Measurements from ENCODE around the gene WDR81. TPM values are rescaled to one million over a fixed set of nuclear protein-coding genes. Genes with fewer than 3 reads are reported as not detected.
A peak's percentile ranks its signal among the peaks of the same experiment; 100 is the strongest.
"Not testable (repeated sequence)": the region's sequence is repeated elsewhere in the genome, so short reads cannot be mapped to it uniquely, and the experiment has no call there.

Gene WDR81
- total RNA-seq, 1 donor from 2014 or later = 49.9 TPM

DNA sequence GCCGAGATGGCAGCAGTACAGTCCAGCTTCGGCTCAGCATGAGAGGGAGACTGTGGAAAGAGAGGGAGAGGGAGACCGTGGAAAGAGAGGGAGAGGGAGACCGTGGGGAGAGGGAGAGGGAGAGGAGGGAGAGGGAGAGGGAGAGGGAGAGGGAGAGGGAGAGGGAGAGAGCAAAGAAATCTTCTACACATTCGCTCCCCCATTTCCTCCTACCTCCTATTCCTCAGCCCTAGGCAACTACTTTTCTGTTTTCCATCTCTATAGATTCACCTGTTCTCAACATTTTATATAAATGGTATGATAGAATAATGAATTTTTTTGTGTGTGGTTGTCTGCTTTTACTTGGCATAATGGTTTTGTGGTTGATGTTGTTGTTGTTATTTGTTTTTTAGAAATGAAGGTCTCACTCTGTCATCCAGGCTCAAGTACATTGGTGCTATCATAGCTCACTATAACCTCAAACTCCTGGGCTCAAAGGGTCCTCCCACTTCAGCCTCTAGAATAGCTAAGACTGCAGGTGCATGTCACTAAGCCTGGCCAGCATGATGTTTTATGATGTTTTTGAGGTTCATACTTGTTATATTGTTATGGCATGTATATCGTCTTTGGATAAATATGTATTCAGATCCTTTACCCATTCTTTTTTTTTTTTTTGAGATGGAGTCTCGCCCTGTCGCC lies 33.8 kb upstream of the WDR81 start:
- no peak for ATAC-seq
- Histone ChIP-seq H3K4me3 (no peak overlapping the region), H3K4me1 (no peaks in the 10 kb centered on the region), H3K27me3 (ENCODE audit: low read depth) (no peaks in the 10 kb centered on the region), H3K9me3 (no peaks in the 10 kb centered on the region), H3K36me3 (no peaks in the 10 kb centered on the region), H3K27ac (no peak overlapping the region)
- no peak for DNase-seq
- TF ChIP-seq, protein P1, sequence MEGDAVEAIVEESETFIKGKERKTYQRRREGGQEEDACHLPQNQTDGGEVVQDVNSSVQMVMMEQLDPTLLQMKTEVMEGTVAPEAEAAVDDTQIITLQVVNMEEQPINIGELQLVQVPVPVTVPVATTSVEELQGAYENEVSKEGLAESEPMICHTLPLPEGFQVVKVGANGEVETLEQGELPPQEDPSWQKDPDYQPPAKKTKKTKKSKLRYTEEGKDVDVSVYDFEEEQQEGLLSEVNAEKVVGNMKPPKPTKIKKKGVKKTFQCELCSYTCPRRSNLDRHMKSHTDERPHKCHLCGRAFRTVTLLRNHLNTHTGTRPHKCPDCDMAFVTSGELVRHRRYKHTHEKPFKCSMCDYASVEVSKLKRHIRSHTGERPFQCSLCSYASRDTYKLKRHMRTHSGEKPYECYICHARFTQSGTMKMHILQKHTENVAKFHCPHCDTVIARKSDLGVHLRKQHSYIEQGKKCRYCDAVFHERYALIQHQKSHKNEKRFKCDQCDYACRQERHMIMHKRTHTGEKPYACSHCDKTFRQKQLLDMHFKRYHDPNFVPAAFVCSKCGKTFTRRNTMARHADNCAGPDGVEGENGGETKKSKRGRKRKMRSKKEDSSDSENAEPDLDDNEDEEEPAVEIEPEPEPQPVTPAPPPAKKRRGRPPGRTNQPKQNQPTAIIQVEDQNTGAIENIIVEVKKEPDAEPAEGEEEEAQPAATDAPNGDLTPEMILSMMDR (IDR thresholded peaks at IDR 0.05) = no peak
- intact Hi-C loops (cut with DNase I) = no loop called here

GRCh38 chr17:1693339-1693738 lies 31.2 kb upstream of the WDR81 start:
- TF ChIP-seq, protein P1 (IDR thresholded peaks at IDR 0.05) = no peak
- no peak overlapping the region for H3K27ac ChIP-seq
- no peaks in the 10 kb centered on the region for H3K9me3 ChIP-seq
- DNase-seq (no peak), ATAC-seq (no peak)
- no peak overlapping the region for H3K4me3 ChIP-seq
- intact Hi-C loops (cut with DNase I) = no loop called here
- H3K36me3 ChIP-seq = no peaks in the 10 kb centered on the region
- H3K27me3 ChIP-seq (ENCODE audit: low read depth) = no peaks in the 10 kb centered on the region
- H3K4me1 ChIP-seq = no peaks in the 10 kb centered on the region

DNA sequence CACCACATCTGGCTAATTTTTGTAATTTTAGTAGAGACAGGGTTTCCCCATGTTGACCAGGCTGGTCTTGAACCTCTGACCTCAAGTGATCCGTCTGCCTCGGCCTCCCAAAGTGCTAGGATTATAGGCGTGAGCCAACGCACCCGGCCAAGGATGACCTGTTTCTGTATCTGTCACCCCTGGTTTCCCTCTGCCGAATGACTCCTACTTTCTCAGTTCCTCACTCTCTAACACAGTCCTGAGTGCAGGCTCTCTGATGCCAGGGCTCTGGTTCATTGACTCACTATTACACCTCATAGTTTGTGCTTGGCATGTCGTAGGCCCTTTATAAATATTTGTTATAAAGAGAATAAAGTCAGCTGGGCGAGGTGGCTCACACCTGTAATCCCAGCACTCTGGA lies 29.1 kb upstream of the WDR81 start:
- Histone ChIP-seq H3K4me3 (no peak overlapping the region), H3K27ac (no peak overlapping the region), H3K9me3 (no peaks in the 10 kb centered on the region), H3K36me3 (no peaks in the 10 kb centered on the region), H3K4me1 (no peaks in the 10 kb centered on the region), H3K27me3 (ENCODE audit: low read depth) (no peaks in the 10 kb centered on the region)
- ATAC-seq (no peak), DNase-seq (no peak)
- TF ChIP-seq, protein P1 (IDR thresholded peaks at IDR 0.05) = no peak
- intact Hi-C loops (cut with DNase I) = no loop called here

DNA sequence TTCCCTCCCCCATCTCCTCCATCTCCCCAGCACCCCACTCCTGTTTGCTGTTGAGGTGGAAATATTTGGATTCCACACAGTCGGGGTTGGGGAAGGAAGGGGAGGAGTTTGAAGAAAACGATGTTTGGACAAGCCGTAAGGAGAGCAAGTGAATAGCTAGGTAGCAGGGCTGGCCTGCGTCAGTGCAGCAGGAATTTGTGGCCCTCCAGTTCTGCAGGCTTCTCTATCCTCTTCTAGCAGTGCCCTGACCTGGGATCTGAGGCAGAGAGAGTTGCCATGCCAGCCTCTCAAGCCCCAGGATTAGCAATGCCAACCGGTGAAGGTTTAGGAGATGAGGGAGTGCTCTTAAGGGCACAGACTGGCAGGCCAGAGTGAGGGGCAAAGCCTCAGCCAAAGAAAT lies 26.8 kb upstream of the WDR81 start:
- ATAC-seq (peak; percentile 92 to 97), DNase-seq (peak; percentile 64)
- TF ChIP-seq, protein P1 (IDR thresholded peaks at IDR 0.05) = no peak
- intact Hi-C loops (cut with DNase I) = no loop called here
- H3K4me3 ChIP-seq = no peak overlapping the region
- peak overlapping the region; percentile 64 for H3K27ac ChIP-seq
- H3K27me3 ChIP-seq (ENCODE audit: low read depth) = no peaks in the 10 kb centered on the region
- no peaks in the 10 kb centered on the region for H3K36me3 ChIP-seq
- H3K4me1 ChIP-seq = no peaks in the 10 kb centered on the region
- H3K9me3 ChIP-seq = no peaks in the 10 kb centered on the region

GRCh38 chr17:1699891-1700290 lies 24.6 kb upstream of the WDR81 start:
- H3K9me3 ChIP-seq; H3K4me1 ChIP-seq; intact Hi-C loops (cut with DNase I); H3K36me3 ChIP-seq; DNase-seq; ATAC-seq; H3K27me3 ChIP-seq (ENCODE audit: low read depth); H3K27ac ChIP-seq; H3K4me3 ChIP-seq: not testable (repeated sequence)

GRCh38 chr17:1703063-1703462 lies 21.4 kb upstream of the WDR81 start:
- H3K27me3 ChIP-seq (ENCODE audit: low read depth) = no peaks in the 10 kb centered on the region
- no peak overlapping the region for H3K4me3 ChIP-seq
- no peak overlapping the region for H3K27ac ChIP-seq
- no peaks in the 10 kb centered on the region for H3K9me3 ChIP-seq
- H3K36me3 ChIP-seq = no peaks in the 10 kb centered on the region
- ATAC-seq (no peak), DNase-seq (no peak)
- no peaks in the 10 kb centered on the region for H3K4me1 ChIP-seq
- intact Hi-C loops (cut with DNase I) = no loop called here
- TF ChIP-seq, protein P1 (IDR thresholded peaks at IDR 0.05) = no peak

All from lower lobe of right lung (tissue), 2 donors.